ENCODE results near the gene CPXM2.

DNA sequence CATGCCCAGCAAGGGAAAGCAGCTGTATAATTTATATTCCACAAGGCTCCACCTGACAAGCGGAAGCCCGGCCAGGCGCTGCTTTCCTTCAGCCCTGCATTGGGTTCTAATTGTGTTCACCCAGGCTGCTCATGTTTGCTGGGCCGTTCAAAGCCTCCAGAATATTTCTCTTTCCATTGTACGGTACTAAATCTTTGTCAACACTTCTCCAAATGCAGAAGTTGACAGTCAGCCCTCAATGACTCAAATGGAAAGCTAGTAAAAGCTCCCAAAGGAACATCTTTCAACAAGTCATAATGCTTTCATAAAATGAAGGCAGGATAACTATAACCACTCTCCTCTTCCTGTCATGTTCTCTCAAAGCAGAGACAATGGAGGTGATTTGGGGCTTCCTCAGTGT is 17.8 kb upstream of the CPXM2 start:
- no peak for TF ChIP-seq SMC3 (IDR thresholded peaks at IDR 0.05)
- TF ChIP-seq, protein P1, sequence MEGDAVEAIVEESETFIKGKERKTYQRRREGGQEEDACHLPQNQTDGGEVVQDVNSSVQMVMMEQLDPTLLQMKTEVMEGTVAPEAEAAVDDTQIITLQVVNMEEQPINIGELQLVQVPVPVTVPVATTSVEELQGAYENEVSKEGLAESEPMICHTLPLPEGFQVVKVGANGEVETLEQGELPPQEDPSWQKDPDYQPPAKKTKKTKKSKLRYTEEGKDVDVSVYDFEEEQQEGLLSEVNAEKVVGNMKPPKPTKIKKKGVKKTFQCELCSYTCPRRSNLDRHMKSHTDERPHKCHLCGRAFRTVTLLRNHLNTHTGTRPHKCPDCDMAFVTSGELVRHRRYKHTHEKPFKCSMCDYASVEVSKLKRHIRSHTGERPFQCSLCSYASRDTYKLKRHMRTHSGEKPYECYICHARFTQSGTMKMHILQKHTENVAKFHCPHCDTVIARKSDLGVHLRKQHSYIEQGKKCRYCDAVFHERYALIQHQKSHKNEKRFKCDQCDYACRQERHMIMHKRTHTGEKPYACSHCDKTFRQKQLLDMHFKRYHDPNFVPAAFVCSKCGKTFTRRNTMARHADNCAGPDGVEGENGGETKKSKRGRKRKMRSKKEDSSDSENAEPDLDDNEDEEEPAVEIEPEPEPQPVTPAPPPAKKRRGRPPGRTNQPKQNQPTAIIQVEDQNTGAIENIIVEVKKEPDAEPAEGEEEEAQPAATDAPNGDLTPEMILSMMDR (IDR thresholded peaks at IDR 0.05), result no peak
- TF ChIP-seq, protein P2, sequence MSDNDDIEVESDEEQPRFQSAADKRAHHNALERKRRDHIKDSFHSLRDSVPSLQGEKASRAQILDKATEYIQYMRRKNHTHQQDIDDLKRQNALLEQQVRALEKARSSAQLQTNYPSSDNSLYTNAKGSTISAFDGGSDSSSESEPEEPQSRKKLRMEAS (IDR thresholded peaks at IDR 0.05), result no peak
